PC-3 (cell line): Measurements from ENCODE around the gene BCORL1. TPM values are rescaled to one million over a fixed set of nuclear protein-coding genes. Genes with fewer than 3 reads are reported as not detected.

ENCODE experiments used
- ATAC-seq: fragments of 200-7000 bp; cut with Tn5 transposase; 2 replicates; pipeline ENCODE4 v1.9.1; 2020; ENCODE audit warnings: mild to moderate bottlenecking, moderate library complexity
- BruUV-seq: library from RNA; stranded (reverse); fragments of 400-500 nt; replicated peaks from 2 replicates; lab custom pipeline; 2021; lab: Mats Ljungman, UMichigan
- CTCF ChIA-PET: fragments of 300-600 bp; sonication (Branson Sonifier 250); formaldehyde crosslinking; loops from one replicate; lab custom pipeline; 2022; ENCODE audit warnings: antibody characterized with exemption; lab: Charles Lee
- POLR2A ChIA-PET: fragments of 300-600 bp; sonication (Branson Sonifier 250); formaldehyde crosslinking; loops from one replicate; lab custom pipeline; 2022; ENCODE audit warnings: antibody characterized with exemption; ENCODE audit not compliant: unreplicated experiment; lab: Charles Lee
- DNase-seq: peaks from one replicate; pipeline ENCODE4 v3.0.0-alpha.2; 2015
- H2AFZ ChIP-seq: fragments of 300-600 bp; sonication (generic); 2 replicates; pipeline ENCODE4 v1.6.0; 2016; ENCODE audit warnings: antibody characterized with exemption, low read length
- H3F3A ChIP-seq: fragments of 300-600 bp; sonication (generic); one replicate; pipeline ENCODE4 v1.6.0; 2017; ENCODE audit warnings: antibody characterized with exemption, low read length, control low read depth, mild to moderate bottlenecking; ENCODE audit not compliant: unreplicated experiment
- H3K27ac ChIP-seq: fragments of 300-600 bp; sonication (generic); 2 replicates; pipeline ENCODE4 v1.5.1; 2016; ENCODE audit warnings: mild to moderate bottlenecking, low read length
- H3K27me3 ChIP-seq: fragments of 300-600 bp; sonication (generic); 2 replicates; pipeline ENCODE4 v1.6.1; 2016; ENCODE audit warnings: low read length, mixed read lengths
- H3K36me3 ChIP-seq: fragments of 300-600 bp; sonication (generic); 2 replicates; pipeline ENCODE4 v1.6.1; 2016; ENCODE audit warnings: low read depth, mixed run types, low read length, mixed read lengths
- H3K4me1 ChIP-seq: fragments of 300-600 bp; sonication (generic); 2 replicates; pipeline ENCODE4 v1.5.1; 2016; ENCODE audit warnings: low read length; ENCODE audit not compliant: insufficient read depth
- H3K4me2 ChIP-seq: fragments of 300-600 bp; sonication (generic); 2 replicates; pipeline ENCODE4 v1.6.0; 2016; ENCODE audit warnings: low read length
- H3K4me3 ChIP-seq: fragments of 300-600 bp; sonication (generic); 2 replicates; pipeline ENCODE4 v1.5.1; 2016; ENCODE audit warnings: mild to moderate bottlenecking, low read length, mixed read lengths
- H3K79me2 ChIP-seq: fragments of 300-600 bp; sonication (generic); 2 replicates; pipeline ENCODE4 v1.6.1; 2017; ENCODE audit warnings: low read length, mixed read lengths
- H3K9ac ChIP-seq: fragments of 300-600 bp; sonication (generic); 2 replicates; pipeline ENCODE4 v1.6.0; 2016; ENCODE audit warnings: mild to moderate bottlenecking, low read length
- H3K9me2 ChIP-seq: fragments of 300-600 bp; sonication (generic); replicated peaks from 2 replicates; pipeline ENCODE4 v1.6.1; 2016; ENCODE audit warnings: mixed run types, low read length, mixed read lengths
- H3K9me3 ChIP-seq: fragments of 300-600 bp; sonication (generic); 2 replicates; pipeline ENCODE4 v1.6.1; 2016; ENCODE audit warnings: low read length, mixed read lengths
- H4K20me1 ChIP-seq: fragments of 300-600 bp; sonication (generic); 2 replicates; pipeline ENCODE4 v1.6.1; 2016; ENCODE audit warnings: low read length, mixed read lengths
- EZH2 ChIP-seq: fragments of 300-600 bp; sonication (generic); IDR thresholded peaks from one replicate; pipeline ENCODE4 v1.6.1; 2017; ENCODE audit warnings: antibody characterized with exemption, mild to moderate bottlenecking, low read length; ENCODE audit not compliant: unreplicated experiment
- EZH2phosphoT487 ChIP-seq: fragments of 300-600 bp; sonication (generic); IDR thresholded peaks from 2 replicates; pipeline ENCODE4 v1.6.1; 2018; ENCODE audit warnings: mild to moderate bottlenecking, antibody characterized with exemption, low read length, borderline replicate concordance
- intact Hi-C: fragments of 100-400 bp; cut with micrococcal nuclease; formaldehyde crosslinking; loops from 2 replicates; pipeline ENCODE4 v1.9.0; 2023
- total RNA-seq: library from RNA; depleted of rRNA; stranded (reverse); fragments of >200 nt; gene quantifications from 2 replicates; pipeline ENCODE4 v1.2.3, GENCODE V29; 2014
- TF ChIP-seq, protein P1 (sequence below): fragments of 300-600 bp; sonication (generic); conservative IDR thresholded peaks from 2 replicates; pipeline ENCODE4 v1.5.1; 2017; ENCODE audit warnings: antibody characterized with exemption, low read depth, mild to moderate bottlenecking, low read length

The BCORL1 gene
- total RNA-seq, 1 experiment from 2014 or later = 3.1 TPM

DNA sequence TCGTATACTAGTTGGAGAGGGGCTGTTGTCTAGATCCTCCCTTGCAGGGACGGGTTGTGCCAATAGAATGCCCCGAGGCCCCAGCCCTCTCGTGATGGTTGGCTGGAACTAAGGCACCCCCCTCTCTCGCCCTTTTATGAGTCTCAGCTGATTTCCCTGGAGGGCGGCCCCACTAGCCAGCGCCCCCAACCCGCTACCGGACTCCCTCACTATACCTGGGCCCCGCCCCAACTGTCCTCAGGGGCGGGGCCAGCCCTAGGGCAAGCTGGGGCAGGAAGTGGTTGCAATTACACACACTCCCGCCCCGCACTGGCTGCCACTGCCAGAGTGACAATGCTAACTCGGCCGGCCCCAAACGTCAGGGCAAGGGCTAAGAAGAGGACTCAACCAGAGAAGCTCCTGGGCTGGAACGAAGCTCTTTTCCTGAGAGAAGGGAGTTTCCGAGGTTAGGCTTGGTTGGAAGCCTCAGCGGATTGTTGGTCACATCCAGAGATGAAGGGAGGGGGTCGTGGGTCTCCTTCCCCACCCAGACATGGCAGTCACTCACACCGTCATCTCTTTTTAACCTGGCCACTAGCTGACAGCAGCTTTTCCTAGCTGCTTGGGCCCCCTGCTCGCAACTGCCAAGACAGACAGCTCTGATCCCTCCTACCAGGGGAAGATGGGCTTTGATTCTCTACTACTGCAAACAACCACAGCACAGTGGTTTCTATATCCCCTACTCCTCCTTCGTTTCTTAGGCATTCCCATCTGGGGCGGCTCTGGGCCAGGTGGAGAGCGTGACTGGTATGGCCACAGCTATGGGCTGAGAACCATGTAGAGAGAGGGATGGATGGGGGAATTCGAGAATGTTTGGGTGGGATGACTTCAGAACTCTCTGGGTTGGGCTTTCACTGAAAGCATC lies 21.0 kb upstream of the BCORL1 start:
- TSS peak; percentile 97 for BruUV-seq
- TF ChIP-seq EZH2 (no peak), EZH2phosphoT487 (no peak)
- TF ChIP-seq, protein P1, sequence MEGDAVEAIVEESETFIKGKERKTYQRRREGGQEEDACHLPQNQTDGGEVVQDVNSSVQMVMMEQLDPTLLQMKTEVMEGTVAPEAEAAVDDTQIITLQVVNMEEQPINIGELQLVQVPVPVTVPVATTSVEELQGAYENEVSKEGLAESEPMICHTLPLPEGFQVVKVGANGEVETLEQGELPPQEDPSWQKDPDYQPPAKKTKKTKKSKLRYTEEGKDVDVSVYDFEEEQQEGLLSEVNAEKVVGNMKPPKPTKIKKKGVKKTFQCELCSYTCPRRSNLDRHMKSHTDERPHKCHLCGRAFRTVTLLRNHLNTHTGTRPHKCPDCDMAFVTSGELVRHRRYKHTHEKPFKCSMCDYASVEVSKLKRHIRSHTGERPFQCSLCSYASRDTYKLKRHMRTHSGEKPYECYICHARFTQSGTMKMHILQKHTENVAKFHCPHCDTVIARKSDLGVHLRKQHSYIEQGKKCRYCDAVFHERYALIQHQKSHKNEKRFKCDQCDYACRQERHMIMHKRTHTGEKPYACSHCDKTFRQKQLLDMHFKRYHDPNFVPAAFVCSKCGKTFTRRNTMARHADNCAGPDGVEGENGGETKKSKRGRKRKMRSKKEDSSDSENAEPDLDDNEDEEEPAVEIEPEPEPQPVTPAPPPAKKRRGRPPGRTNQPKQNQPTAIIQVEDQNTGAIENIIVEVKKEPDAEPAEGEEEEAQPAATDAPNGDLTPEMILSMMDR = no peak
- ATAC-seq (peak; percentile 94), DNase-seq (peak; percentile 81)
- Histone ChIP-seq H3K79me2 (no peaks in the 10 kb centered on the region), H4K20me1 (no peaks in the 10 kb centered on the region), H3K27ac (no peak overlapping the region), H3K4me2 (peak overlapping the region; percentile 96), H2AFZ (peak overlapping the region; percentile 95), H3K9me2 (no peaks in the 10 kb centered on the region), H3K27me3 (no peaks in the 10 kb centered on the region), H3K4me3 (peak overlapping the region; percentile 63), H3K9me3 (no peaks in the 10 kb centered on the region), H3K36me3 (no peaks in the 10 kb centered on the region), H3K4me1 (peaks cover 12% of the 10 kb centered on the region), H3F3A (no peaks in the 10 kb centered on the region), H3K9ac (peak overlapping the region; percentile 40)
- intact Hi-C loops = loop anchor here (1.0 kb wide), 1 partner anchor 17 kb away; no protein-coding TSS in a partner anchor
- ChIA-PET POLR2A (no interaction called here), CTCF (no interaction called here)

DNA sequence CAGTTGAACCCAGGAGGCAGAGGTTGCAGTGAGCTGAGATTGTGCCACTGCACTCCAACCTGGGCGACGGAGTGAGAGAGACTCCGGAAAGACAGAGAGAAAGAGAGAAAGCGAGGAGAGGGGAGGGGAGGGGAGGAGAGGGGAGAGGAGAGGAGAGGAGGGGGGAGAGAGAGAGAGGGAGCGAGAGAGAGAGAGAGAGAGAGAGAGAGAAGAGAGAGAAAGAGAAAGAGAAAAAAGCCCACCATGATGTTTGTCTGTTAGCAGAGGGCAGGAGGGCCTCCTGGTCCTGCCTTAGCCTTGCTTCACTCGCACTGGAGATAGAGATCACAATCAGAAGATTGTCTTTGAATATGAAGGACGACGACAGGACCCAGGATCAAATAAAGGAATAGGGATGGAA lies 18.7 kb upstream of the BCORL1 start:
- H4K20me1 ChIP-seq = no peaks in the 10 kb centered on the region
- CTCF ChIA-PET = no interaction called here
- no peaks in the 10 kb centered on the region for H3K9me3 ChIP-seq
- H3K9me2 ChIP-seq = no peaks in the 10 kb centered on the region
- H3K27ac ChIP-seq = no peak overlapping the region
- no peaks in the 10 kb centered on the region for H3F3A ChIP-seq
- no peaks in the 10 kb centered on the region for H3K79me2 ChIP-seq
- DNase-seq (no peak), ATAC-seq (no peak)
- TF ChIP-seq, protein P1 = no peak
- TF ChIP-seq EZH2 (no peak), EZH2phosphoT487 (no peak)
- no peak overlapping the region for H2AFZ ChIP-seq
- H3K4me3 ChIP-seq = no peak overlapping the region
- H3K4me2 ChIP-seq = no peak overlapping the region
- no peaks in the 10 kb centered on the region for H3K27me3 ChIP-seq
- no peak overlapping the region for H3K9ac ChIP-seq
- POLR2A ChIA-PET = no interaction called here
- no TSS peak for BruUV-seq
- peaks cover 12% of the 10 kb centered on the region for H3K4me1 ChIP-seq
- intact Hi-C loops = no loop called here
- no peaks in the 10 kb centered on the region for H3K36me3 ChIP-seq

DNA sequence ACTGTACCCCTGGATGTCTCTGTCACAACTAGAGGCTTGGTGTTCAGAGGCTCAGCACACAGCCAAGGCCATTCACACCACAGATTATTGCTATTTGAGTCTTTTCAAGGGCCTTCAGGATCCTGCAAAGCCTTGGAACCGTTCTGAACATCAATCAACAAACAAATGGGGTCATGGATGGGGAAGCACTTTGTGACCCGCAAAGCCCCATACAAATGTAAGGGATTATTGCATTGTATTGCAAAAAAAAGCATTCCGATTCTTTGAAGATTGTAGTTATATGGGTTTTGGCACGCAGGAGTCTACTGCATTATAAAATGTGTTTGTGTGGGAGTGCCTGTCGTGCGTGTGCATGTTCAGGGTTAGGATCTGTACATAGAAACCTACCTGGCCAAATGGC lies 17.3 kb upstream of the BCORL1 start:
- no peaks in the 10 kb centered on the region for H3F3A ChIP-seq
- no peak overlapping the region for H2AFZ ChIP-seq
- no peak overlapping the region for H3K27ac ChIP-seq
- no peak overlapping the region for H3K4me2 ChIP-seq
- ATAC-seq (no peak), DNase-seq (no peak)
- CTCF ChIA-PET = no interaction called here
- no peaks in the 10 kb centered on the region for H3K27me3 ChIP-seq
- intact Hi-C loops = no loop called here
- BruUV-seq = no TSS peak
- peaks cover 12% of the 10 kb centered on the region for H3K4me1 ChIP-seq
- no peaks in the 10 kb centered on the region for H3K9me2 ChIP-seq
- no peak overlapping the region for H3K4me3 ChIP-seq
- TF ChIP-seq EZH2phosphoT487 = no peak
- TF ChIP-seq EZH2 = no peak
- TF ChIP-seq, protein P1 = no peak
- H4K20me1 ChIP-seq = no peaks in the 10 kb centered on the region
- H3K9me3 ChIP-seq = no peaks in the 10 kb centered on the region
- POLR2A ChIA-PET = no interaction called here
- H3K9ac ChIP-seq = no peak overlapping the region
- H3K36me3 ChIP-seq = no peaks in the 10 kb centered on the region
- no peaks in the 10 kb centered on the region for H3K79me2 ChIP-seq
